ENCODE results near the gene ENPP1.

The ENPP1 gene

GRCh38 chr6:131787766-131788712, 19.8 kb upstream of the ENPP1 start:
- no peak for FAIRE-seq

DNA sequence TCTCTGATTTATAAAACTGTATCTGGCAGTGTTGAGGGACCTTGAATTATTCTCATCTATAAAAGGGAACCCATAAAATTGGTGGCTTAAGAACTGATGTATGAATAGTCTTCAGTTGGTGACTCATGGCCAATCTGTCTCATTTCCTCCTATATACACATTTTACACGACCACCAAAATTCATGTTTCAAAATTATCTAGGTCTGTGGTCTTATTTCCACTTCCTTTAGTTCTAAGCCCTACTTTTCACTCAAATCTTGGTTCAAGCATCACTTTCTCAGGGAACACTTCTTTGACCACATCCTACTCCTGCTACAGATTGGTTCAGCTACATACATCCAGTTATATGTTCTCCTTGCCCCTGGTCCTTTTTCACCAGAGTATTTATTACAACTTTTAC, 18.6 kb upstream of the ENPP1 start:
- FAIRE-seq = no peak

- FAIRE-seq = no peak
Observed at GRCh38 chr6:131791476-131791875, 16.3 kb upstream of the ENPP1 start.

GRCh38 chr6:131792091-131792496, 15.7 kb upstream of the ENPP1 start:
- FAIRE-seq = no peak

DNA sequence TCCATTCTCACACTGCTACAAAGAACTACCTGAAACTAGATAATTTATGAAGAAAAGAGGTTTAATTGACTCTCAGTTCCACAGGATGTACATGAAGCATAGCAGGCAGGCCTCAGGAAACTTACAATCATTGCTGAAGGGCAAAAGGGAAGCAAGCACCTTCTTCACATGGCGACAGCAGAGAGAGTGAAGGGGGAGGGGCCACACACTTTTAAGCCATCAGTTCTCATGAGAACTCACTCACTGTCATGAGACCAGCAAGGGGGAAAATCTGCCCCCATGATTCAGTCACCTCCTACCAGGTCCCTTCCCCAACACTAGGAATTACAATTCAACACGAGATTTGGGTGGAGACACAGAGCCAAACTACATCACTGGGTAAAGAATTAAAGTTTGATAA, 12.5 kb upstream of the ENPP1 start:
- FAIRE-seq = no peak

DNA sequence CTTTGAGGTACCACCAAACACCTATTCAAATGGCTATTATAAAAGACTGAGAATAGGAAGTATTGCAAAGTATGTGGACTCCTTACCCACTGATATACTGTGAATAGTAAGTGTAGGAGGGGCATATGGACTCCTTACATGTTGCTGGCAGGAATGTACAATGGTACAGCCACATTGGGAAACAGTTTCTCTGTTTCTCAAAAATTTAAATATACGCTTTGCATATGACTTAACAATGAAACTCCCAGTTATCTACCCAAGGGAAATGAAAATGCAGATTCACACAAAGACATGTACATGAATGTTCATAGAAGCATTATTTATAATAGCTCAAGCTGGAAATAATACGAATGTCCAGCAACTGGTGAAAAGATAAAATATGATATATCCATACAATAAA, 5.5 kb upstream of the ENPP1 start:
- no peak for FAIRE-seq

- FAIRE-seq = no peak
Observed at GRCh38 chr6:131803007-131803769, 4.6 kb upstream of the ENPP1 start.

DNA sequence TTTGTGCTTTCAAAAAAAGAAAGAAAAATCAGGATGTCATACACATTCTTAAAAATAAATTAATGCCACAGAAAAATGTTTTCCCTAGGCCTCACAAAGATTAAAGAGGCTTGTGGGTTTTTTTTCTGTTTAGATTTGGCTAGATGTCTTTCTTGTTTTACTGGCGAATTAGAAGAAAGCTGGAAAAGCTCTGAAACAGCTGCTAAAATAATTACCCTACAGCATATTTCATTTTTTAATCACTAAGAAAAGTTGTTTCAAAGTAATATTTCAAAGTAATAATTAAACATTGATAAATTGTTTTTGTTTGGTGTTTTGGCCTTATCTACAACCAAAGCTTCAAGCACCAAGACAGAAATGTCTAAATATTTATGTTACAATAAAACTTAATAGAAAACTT, 3.7 kb upstream of the ENPP1 start:
- no peak for FAIRE-seq

- FAIRE-seq = no peak
Observed at GRCh38 chr6:131807321-131807643, 538 bp upstream of the ENPP1 start.

DNA sequence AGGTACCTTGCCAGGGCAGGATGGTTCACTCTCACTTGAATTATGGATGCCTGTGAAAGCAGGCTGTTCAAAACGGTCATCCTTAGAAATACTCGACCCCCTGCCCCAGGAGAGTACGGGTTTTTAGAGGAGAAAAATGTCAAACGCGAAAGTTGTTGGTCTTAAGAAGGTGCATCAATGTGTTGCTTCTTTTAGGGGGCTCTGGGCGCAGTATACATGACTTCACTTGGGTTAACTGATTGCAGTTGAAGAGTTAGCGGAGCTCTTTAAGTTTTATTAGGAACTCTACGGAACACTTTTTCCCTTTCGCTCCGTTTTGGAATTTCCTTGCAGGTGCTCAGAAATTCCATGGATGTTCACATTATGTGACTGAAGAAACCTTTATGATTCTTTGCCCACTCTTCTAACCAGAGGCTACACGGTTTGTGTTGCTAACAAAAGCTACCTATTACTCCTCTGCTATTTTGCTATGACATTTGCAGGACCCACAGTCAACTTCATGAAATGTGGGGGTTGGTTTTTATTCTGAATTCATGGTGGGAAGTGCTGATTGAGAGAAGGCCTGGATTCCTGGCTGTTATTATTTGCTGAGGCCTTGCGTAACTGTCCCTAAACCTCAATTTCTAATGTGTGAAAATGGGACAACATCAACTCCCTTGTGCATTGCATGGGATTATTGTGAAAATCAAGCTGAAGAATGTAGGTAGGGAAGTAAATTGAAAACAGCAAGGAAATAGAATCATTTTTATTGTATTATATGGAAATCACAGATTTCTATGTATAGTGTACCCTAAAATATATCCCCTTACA, 845 bp downstream of the ENPP1 start:
- FAIRE-seq = no peak

DNA sequence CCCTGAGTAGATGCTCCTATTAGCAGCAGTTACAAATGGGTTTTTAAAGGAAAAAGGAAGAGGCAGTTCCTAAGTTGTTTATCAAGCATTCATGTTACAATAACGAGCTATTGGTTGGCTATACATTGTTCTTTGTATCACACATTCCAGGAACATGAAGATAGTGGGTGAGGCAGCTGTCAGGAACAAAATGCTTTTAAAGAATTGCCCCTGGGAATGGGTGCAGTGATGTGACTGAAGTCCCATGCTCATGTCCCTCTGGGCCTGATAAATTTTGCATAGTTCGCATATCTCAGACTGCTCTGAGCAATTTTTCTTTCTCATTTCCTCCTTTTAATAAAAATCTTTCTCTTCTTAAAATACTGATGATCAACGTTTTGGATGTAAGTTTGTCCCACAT, 3.7 kb downstream of the ENPP1 start:
- FAIRE-seq = no peak

- no peak for FAIRE-seq
Observed at GRCh38 chr6:131813991-131814390, 6.2 kb downstream of the ENPP1 start.

DNA sequence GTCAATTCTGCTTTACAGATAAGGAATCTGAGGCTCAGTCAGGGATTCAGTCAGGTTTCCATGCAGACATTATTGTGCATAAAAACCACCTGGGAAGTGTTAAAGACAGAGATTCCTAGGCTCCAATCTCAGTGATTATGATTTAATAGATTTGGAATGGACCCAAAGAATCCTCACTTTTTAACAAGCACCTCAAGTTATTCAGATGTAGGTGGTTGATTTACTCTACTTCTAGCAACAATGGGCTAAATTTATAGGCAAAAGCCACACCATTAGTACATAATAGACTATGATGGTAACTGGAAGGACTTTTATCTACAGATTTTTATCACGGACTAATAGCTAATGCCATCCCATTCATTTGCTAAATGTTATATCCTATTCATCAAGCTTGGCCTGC, 9.0 kb downstream of the ENPP1 start:
- no peak for FAIRE-seq

- FAIRE-seq = no peak
Observed at GRCh38 chr6:131819572-131820124, 11.8 kb downstream of the ENPP1 start.

DNA sequence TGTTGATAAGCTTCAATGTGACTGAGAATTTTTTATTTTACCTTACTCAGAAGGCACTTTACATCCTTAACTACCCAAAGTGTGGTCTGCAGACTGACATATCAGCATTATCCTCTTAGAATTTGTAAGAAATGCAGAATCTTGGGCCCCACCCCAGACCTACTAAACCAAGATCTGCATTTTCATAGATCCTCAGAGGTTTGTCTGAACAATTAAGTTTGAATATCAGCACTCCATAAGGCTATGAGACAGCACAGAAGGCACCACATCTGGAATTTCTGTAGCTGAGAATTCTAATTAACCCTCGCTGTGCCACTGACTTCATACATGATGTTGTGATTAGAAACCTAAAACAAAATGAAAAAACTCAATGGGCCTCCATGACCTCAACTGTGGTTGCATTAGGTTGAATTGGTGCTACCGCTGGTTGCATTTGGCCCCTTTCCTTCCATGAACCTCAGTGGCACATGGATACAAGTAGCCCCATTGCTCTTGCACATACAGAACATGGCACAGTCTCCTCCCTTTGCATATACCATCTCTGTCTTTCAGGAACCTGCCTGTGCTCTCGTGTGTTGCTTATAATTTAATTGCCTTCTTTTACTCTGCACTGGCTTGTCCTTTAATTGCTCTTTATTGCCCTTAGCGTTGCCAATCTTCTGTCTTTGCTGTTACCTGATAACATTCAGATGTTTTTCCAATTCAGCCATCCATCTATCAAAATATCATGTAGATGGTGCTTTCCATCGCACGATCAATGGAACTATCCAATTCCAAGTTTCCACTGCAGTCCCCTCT, 13.4 kb downstream of the ENPP1 start:
- no peak for FAIRE-seq

DNA sequence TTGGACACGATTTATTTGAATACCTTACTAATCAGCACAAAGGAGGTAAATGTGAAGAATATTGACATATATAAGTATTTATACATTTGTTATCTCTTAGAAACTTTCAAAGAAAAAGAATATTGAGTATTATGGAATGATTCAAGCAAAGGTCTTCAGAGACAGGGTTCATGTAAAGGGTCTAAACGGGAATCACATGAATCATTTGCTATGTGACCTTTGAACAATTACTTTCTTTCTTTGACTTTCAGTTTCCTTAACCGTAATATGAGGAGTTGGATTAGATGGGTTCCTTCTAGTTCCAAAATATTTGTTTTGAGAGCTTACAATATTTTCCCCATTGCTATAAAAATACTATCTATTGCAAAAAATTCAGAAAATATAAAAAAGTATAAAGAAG, 14.3 kb downstream of the ENPP1 start:
- no peak for FAIRE-seq

- FAIRE-seq = no peak
Observed at GRCh38 chr6:131823276-131823902, 15.6 kb downstream of the ENPP1 start.

- FAIRE-seq = no peak
Observed at GRCh38 chr6:131825946-131826345, 18.1 kb downstream of the ENPP1 start.

DNA sequence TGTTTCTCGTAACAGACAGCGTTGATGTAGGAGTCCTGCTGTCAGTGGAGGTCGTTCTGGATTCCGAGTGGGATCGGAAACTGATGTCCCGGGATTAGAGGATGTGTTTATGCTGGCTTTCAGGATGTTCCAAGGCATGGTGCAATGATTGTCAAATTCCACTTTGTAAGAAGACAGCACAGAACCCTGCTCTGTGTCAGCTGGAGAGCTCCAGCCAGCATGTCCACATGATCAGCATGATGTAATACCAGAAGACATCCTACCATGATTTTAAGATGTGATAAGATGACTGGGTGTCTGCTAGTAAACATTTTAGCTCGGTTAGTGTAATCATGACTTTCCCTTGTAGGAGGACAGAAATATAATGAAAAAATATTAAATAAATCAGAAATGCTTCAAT, 20.3 kb downstream of the ENPP1 start:
- FAIRE-seq = no peak

GRCh38 chr6:131828951-131829350, 21.1 kb downstream of the ENPP1 start:
- FAIRE-seq = no peak

DNA sequence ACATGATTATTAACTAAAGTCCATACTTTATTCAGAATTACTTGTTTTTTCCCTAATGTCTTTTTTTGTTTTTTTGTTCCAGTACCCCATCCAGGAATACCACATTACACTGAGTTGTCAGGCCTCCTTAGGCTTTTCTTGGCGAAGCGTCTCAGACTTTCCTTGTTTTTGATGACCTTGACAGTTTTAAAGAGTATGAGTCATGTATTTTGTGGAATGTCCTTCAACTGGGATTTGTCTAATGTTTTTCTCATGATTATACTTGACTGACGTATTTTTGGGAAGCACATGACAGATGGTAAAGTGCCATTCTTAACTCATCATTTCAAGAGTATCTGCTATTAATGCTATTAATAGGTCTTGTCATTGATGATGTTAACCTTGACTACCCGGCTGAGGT, 23.6 kb downstream of the ENPP1 start:
- FAIRE-seq = no peak

GRCh38 chr6:131831886-131832285, 24.1 kb downstream of the ENPP1 start:
- no peak for FAIRE-seq

Data from TTC549 (cell line).